ENCODE results near the gene BABAM1.

DNA sequence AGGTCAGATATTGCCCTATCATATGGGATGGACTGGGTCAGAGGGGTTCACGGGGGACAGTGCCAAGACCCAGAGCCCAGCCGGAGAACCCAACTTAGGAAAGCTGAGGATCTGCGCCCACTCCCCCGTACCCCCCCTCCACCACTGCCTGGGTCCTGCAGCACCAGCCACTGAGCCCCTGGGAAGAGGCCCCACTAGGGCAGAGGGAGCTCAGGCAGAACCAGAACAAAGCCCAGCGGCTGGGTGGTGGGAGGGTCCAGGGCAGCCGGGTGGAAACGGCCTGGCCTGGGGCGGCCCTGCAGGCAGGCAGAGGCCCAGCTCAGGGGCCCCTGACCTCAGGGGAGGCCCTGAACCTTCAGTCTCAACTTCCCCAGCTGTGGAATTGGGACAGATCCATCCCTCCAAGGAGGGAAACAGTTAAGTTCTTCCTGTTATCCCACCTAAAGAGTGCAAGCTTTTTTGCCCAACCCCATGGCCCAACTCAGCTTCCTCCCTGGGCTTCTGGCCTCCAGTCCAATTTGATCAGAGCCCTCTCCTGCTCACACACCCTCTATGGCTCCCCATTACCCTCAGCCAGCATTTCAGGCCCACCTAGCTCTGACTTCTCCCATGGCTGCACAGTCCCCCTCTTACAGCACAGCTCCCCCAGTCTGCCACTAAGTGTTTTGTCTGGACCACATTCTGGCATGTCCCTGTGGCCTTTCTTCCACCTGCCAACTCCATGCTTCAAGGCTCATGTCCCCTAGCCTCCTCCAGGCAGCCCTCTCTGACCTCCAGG lies 24.6 kb upstream of the BABAM1 start:
- TF ChIP-seq CTCF (IDR thresholded peaks at IDR 0.05), result no peak
- TF ChIP-seq POLR2A (IDR thresholded peaks at IDR 0.05), result no peak

Measured in uterus (tissue), 2 donors.